Smooth muscle cell (in vitro differentiated cells): ENCODE measurements around the gene BRAP. TPM values are rescaled to one million over a fixed set of nuclear protein-coding genes. Genes with fewer than 3 reads are reported as not detected.

ENCODE experiments used
- DNase-seq: peaks from one replicate; lab custom pipeline; 2025; ENCODE audit not compliant: unreplicated experiment; lab: John Stamatoyannopoulos, UW
- H2AFZ ChIP-seq: fragments of 200-600 bp; sonication (generic); 2 replicates; pipeline ENCODE4 v1.6.0; 2016; ENCODE audit warnings: antibody characterized with exemption, low read depth, mild to moderate bottlenecking
- H3F3A ChIP-seq: fragments of 200-600 bp; sonication (generic); 2 replicates; pipeline ENCODE4 v1.6.0; 2017; ENCODE audit warnings: antibody characterized with exemption, low read depth
- H3K27ac ChIP-seq: fragments of 200-600 bp; sonication (generic); 2 replicates; pipeline ENCODE4 v1.5.1; 2016; ENCODE audit warnings: low read depth, mild to moderate bottlenecking
- H3K27me3 ChIP-seq: fragments of 200-600 bp; sonication (generic); 2 replicates; pipeline ENCODE4 v1.6.1; 2016; ENCODE audit warnings: low read depth, mild to moderate bottlenecking
- H3K36me3 ChIP-seq: fragments of 200-600 bp; sonication (generic); 2 replicates; pipeline ENCODE4 v1.5.1; 2016; ENCODE audit warnings: low read depth
- H3K4me1 ChIP-seq: fragments of 200-600 bp; sonication (generic); 2 replicates; pipeline ENCODE4 v1.5.1; 2016; ENCODE audit warnings: low read depth
- H3K4me2 ChIP-seq: fragments of 200-600 bp; sonication (generic); 2 replicates; pipeline ENCODE4 v1.6.0; 2016; ENCODE audit warnings: mild to moderate bottlenecking
- H3K4me3 ChIP-seq: fragments of 200-600 bp; sonication (generic); 2 replicates; pipeline ENCODE4 v1.5.1; 2016; ENCODE audit warnings: mild to moderate bottlenecking
- H3K79me2 ChIP-seq: fragments of 200-600 bp; sonication (generic); 2 replicates; pipeline ENCODE4 v1.6.0; 2016; ENCODE audit warnings: low read depth, mild to moderate bottlenecking
- H3K9ac ChIP-seq: fragments of 200-600 bp; sonication (generic); 2 replicates; pipeline ENCODE4 v1.6.0; 2016; ENCODE audit warnings: low read depth
- H3K9me3 ChIP-seq: fragments of 200-600 bp; sonication (generic); replicated peaks from 2 replicates; pipeline ENCODE4 v1.5.1; 2016; ENCODE audit warnings: low read depth
- H4K20me1 ChIP-seq: fragments of 200-600 bp; sonication (generic); 2 replicates; pipeline ENCODE4 v1.6.0; 2016; ENCODE audit warnings: low read depth
- WGBS: methylation state at CpG from one replicate; pipeline ENCODE4 v1.1.7; 2016; ENCODE audit warnings: low lambda C conversion rate; 5-methylcytosine and 5-hydroxymethylcytosine counted together
- polyA plus RNA-seq: library from polyadenylated mRNA; unstranded; fragments of >200 nt; fragmentation: Nextera tagmentation; extraction: Ambion mirVana; gene quantifications from 2 replicates; pipeline ENCODE4 v1.2.1, GENCODE V29; 2016
- total RNA-seq: library from RNA; depleted of rRNA; stranded (reverse); fragments of >200 nt; gene quantifications from 2 replicates; pipeline ENCODE4 v1.2.3, GENCODE V29; 2014
- TF ChIP-seq, protein P1 (sequence below): fragments of 200-600 bp; sonication (generic); IDR thresholded peaks from 2 replicates; pipeline ENCODE4 v1.5.1; 2017; ENCODE audit warnings: borderline replicate concordance, mild to moderate bottlenecking, antibody characterized with exemption; ENCODE audit not compliant: insufficient read depth, poor library complexity, severe bottlenecking

BRAP gene
- total and polyA plus RNA-seq, 2 experiments from 2014 or later: 16.4 to 18.8 TPM

GRCh38 chr12:111638556-111638955 lies 47.2 kb downstream of the BRAP start:
- WGBS: 38% methylated on average over 6 of the region's 6 CpGs
- Histone ChIP-seq H3K9me3 (no peaks in the 10 kb centered on the region), H3K9ac (no peak overlapping the region)

DNA sequence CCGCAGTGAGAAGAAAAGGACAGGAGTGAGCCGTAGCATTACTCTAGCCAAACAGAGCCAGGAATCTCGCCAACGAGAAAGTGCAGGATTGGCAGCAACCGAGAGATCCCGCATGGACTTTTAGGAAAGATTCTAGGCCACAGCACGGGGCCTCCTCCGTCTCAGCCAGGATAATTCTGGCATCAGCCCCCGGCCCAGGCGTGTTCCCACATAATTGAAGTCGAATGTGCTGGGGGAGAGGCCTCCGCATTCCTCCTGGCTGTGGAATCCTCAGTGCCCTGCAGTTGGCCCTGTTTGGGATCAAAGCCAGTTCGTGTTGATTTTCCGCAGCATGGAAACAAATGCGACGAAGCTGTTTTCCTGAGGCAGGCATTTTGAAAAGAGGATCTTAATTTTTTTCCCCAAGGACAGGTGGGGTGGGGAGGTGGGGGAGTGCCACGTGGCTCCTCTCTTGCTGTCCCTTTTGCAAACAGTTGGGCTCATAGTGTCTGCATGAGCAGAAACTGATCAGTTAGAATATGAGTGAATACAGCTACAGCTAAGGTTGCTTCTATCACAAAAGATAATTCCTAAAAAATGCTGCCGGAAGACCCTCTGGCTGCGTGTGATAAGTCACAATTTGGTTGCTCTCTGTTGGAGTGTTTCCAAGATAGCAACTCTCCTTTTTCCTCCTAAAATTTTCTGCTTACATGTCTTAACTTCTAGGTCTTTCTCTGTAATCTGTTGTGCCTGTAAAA lies 49.4 kb downstream of the BRAP start:
- no peak for DNase-seq
- WGBS: 15% methylated on average over 19 of the region's 19 CpGs
- Histone ChIP-seq H3K4me1 (peaks cover 19% of the 10 kb centered on the region), H2AFZ (peak overlapping the region; percentile 2), H3F3A (peaks cover 13% of the 10 kb centered on the region), H3K4me2 (peak overlapping the region; percentile 69), H3K27me3 (no peaks in the 10 kb centered on the region), H3K9ac (peak overlapping the region; percentile 4), H3K27ac (peak overlapping the region; percentile 41), H4K20me1 (no peaks in the 10 kb centered on the region), H3K79me2 (no peaks in the 10 kb centered on the region), H3K9me3 (no peaks in the 10 kb centered on the region), H3K36me3 (no peaks in the 10 kb centered on the region), H3K4me3 (no peak overlapping the region)
- TF ChIP-seq, protein P1, sequence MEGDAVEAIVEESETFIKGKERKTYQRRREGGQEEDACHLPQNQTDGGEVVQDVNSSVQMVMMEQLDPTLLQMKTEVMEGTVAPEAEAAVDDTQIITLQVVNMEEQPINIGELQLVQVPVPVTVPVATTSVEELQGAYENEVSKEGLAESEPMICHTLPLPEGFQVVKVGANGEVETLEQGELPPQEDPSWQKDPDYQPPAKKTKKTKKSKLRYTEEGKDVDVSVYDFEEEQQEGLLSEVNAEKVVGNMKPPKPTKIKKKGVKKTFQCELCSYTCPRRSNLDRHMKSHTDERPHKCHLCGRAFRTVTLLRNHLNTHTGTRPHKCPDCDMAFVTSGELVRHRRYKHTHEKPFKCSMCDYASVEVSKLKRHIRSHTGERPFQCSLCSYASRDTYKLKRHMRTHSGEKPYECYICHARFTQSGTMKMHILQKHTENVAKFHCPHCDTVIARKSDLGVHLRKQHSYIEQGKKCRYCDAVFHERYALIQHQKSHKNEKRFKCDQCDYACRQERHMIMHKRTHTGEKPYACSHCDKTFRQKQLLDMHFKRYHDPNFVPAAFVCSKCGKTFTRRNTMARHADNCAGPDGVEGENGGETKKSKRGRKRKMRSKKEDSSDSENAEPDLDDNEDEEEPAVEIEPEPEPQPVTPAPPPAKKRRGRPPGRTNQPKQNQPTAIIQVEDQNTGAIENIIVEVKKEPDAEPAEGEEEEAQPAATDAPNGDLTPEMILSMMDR: no peak

More at GRCh38 chr12:111638556-111638955, 47.2 kb downstream of the BRAP start:
- no peaks in the 10 kb centered on the region for H4K20me1 ChIP-seq
- no peaks in the 10 kb centered on the region for H3K36me3 ChIP-seq
- DNase-seq: no peak
- TF ChIP-seq, protein P1: no peak
- peak overlapping the region; percentile 3 for H3K27ac ChIP-seq
- H2AFZ ChIP-seq: no peak overlapping the region
- peaks cover 19% of the 10 kb centered on the region for H3K4me1 ChIP-seq
- no peaks in the 10 kb centered on the region for H3K79me2 ChIP-seq
- no peaks in the 10 kb centered on the region for H3K27me3 ChIP-seq
- no peak overlapping the region for H3K4me2 ChIP-seq
- no peak overlapping the region for H3K4me3 ChIP-seq
- H3F3A ChIP-seq: peaks cover 13% of the 10 kb centered on the region

DNA sequence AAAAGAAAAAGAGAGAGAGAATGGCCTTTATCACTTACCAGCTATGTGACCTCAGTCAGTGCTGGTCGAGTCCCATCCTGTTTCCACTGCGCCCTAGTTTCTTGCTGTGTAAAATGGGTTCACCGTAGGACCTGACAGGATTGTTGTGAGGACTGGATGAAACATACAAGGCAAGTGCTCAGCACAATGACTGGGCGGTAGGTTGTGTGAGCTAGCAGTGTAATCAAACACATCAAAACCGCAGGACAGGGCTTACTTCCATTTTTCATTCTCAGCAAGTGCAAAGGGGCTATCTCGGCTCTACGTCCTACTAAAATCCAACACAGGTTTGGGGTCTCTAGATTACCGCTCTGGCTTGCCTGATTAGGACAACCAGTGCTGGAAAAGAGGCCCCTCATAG lies 50.2 kb downstream of the BRAP start:
- Histone ChIP-seq H3K9ac (no peak overlapping the region), H3K79me2 (no peaks in the 10 kb centered on the region), H3K36me3 (no peaks in the 10 kb centered on the region), H3K27ac (no peak overlapping the region), H3K9me3 (no peaks in the 10 kb centered on the region), H3K4me2 (no peak overlapping the region), H4K20me1 (no peaks in the 10 kb centered on the region), H3K4me1 (peaks cover 19% of the 10 kb centered on the region), H2AFZ (no peak overlapping the region), H3K27me3 (no peaks in the 10 kb centered on the region), H3F3A (peaks cover 13% of the 10 kb centered on the region), H3K4me3 (no peak overlapping the region)
- WGBS: 89% methylated on average over 8 of the region's 8 CpGs
- TF ChIP-seq, protein P1: no peak
- no peak for DNase-seq
